ENCODE measurements around the gene GPR35. TPM values are rescaled to one million over a fixed set of nuclear protein-coding genes. Genes with fewer than 3 reads are reported as not detected.

GPR35 gene, protein sequence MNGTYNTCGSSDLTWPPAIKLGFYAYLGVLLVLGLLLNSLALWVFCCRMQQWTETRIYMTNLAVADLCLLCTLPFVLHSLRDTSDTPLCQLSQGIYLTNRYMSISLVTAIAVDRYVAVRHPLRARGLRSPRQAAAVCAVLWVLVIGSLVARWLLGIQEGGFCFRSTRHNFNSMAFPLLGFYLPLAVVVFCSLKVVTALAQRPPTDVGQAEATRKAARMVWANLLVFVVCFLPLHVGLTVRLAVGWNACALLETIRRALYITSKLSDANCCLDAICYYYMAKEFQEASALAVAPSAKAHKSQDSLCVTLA
- total RNA-seq, result 0.13 TPM in 2 replicates

DNA sequence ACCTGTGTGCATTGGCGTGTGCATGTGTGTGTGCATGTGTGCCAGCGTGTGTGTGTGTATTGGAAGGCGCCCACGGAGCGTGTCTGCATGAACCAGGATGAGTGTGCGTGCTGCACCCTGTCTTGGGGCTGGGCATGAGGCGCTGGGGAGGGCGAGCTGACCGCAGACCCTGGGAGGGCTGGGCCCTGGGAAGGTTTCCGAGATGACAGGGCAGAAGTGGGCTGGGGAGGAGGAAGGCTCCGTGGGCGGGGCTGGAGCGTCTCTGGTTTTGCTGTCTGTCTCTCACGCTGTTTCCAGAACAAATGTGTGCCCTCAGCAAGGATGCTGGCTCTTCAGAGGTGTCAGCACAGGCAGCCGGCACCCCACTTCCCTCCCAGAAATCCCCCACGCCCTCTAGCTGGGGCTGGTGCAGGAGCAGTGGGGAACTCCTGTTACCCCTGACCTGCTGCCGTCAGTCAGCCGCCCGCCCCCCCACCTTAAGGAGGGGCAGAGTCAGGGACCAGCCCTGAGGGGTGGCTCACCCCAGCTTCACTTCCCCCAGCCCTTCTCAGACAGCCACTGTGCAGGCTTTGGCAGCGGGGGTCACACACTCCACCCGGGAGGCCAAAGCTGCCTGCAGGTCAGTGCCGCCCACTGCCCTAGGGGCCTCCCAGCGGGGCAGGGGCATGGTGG lies at the start of gene GPR35:
Gene GPR35, plus strand, starts transcription at position 531 of the 672 bp plus-strand sequence. CDS start 4,473 bp downstream, outside the sequence.
- no peak for DNase-seq (ENCODE audit: low read depth in 2 of 2)

DNA sequence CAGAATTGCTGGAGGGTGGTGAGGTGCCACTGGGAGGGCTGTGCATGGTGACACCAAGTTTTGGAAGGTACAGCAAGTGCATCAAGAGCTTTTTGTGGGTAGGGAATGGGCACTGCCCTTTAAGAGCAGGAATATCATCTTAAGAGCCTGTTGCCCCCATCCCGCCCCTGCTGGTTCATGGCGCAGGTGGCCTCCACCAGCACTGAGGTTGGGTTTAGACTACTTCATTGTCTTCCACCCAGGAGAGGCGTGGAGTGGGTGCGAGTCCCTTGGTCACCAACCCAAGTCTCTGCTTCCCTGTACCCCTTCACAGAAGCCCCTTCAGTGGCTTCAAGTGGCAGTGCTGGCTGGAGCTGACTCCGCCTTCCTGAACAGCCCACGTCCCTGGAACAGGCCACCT lies 49.2 kb upstream of the GPR35 start:
- DNase-seq (ENCODE audit: low read depth in 2 of 2), result no peak

DNA sequence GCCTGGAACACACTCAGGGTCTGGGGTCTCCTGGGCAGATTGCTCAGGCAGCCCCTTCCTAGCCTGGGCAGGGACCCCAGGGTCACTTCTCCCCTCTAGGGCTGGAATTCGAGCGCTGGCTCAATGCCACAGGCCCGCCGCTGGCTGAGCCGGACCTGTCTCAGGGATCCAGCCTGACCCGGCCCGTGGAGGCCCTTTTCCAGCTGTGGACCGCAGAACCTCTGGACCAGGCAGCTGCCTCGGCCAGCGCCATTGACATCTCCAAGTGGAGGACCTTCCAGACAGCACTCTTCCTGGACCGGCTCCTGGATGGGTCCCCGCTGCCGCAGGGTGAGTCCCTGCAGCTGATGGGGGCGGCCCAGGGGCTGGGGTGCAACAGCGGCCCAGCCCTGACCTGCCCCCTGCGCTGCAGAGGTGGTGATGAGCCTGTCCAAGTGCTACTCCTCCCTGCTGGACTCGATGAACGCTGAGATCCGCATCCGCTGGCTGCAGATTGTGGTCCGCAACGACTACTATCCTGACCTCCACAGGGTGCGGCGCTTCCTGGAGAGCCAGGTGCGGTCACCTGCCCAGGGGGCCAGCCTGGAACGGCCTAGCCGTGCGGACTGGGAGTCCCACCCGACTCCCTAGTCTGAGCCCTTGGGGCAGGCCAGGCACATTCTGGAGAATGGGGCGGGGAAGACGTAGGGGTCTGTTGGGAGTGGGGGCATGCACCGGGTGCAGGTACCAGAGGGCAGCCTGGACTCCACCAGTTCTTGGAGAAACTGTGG lies 48.7 kb upstream of the GPR35 start:
- DNase-seq (ENCODE audit: low read depth in 2 of 2), result no peak

DNA sequence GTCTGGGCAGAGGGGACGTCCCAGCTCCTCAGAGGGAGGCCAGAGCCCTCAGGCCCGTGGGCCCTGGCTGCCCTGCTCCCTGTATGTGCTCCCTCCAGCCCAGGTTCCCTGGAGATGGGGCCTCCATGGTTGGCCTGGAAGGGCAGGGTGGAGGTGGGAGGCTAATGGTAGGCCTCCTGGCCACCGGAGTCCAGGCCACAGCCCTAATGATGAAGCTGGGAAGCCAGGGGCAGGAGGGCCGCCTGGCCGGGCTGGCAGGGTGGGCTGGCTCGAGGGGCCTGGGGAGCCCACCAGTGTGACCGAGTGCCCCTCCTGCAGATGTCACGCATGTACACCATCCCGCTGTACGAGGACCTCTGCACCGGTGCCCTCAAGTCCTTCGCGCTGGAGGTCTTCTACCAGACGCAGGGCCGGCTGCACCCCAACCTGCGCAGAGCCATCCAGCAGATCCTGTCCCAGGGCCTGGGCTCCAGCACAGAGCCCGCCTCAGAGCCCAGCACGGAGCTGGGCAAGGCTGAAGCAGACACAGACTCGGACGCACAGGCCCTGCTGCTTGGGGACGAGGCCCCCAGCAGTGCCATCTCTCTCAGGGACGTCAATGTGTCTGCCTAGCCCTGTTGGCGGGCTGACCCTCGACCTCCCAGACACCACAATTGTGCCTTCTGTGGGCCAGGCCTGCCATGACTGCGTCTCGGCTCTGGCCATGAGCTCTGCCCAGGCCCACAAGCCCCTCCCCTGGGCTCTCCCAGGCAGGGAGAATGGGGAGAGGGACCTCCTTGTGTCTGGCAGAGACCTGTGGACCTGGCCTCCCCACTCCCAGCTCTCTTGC lies 47.8 kb upstream of the GPR35 start:
- DNase-seq (ENCODE audit: low read depth in 2 of 2), result no peak

DNA sequence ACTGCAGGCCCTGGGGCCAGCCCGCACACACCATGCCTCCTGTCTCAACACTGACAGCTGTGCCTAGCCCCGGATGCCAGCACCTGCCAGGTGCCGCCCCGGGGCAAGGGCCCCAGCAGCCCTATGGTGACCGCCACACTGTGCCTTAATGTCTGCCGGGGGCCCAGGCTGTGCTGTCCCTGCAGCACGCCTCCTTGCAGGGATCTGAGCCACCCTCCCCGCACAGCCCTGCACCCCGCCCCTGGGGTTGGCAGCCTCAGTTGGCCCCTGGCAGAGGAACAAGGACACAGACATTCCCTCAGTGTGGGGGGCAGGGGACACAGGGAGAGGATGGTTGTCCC lies 47.2 kb upstream of the GPR35 start:
- DNase-seq (ENCODE audit: low read depth in 2 of 2), result no peak

DNA sequence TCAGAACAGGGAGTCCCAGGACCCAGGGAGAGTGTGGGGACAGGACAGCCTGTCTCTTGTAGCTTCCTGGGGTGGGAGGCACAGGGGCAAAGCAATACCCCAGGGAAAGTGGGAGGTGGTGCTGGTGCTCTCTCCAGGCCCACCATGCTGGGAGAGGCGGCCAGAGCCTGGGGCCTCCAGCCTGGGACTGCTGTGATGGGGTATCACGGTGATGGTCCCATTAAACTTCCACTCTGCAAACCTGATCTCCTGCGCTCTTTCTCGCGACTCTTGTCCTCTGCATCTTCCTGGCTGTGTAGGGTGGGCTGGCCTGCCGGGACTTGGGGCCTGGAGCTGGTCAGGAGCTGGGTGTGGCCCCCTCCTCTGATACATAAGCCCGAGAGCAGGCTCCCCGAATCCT lies 46.8 kb upstream of the GPR35 start:
- no peak for DNase-seq (ENCODE audit: low read depth in 2 of 2)

DNA sequence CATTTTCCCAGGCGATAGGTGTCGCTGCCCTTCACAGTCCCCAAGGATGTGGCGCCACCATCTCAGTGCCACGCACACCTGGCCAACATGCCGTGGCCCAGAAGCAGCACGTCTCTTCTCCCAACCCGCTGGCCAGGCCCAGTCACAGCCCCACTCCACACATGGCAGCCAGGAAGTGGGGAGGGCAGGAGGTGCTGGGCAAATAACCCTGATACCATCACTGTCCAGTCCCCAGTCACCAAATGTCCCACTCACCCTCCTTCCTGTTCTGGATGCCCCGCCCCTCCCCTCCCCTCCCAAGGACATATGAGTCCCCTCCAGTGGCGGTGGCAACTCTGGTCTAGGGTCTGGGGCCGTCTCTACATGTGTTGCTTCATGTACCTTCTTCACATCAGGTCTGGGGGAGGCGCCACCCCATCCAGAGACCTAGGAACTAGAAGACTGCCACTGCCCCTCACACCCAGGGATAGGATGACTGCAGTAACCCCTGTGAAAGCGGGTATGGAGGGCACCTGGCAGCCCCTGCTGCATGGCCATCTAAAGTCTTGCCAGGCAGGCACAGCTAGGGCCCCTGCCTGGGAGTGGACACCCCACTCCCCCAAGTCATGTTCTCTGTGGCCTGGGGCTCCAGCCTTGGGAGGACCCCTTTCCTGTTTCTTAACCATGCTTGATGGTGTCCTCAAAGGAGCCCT lies 46.1 kb upstream of the GPR35 start:
- DNase-seq (ENCODE audit: low read depth in 2 of 2), result no peak

DNA sequence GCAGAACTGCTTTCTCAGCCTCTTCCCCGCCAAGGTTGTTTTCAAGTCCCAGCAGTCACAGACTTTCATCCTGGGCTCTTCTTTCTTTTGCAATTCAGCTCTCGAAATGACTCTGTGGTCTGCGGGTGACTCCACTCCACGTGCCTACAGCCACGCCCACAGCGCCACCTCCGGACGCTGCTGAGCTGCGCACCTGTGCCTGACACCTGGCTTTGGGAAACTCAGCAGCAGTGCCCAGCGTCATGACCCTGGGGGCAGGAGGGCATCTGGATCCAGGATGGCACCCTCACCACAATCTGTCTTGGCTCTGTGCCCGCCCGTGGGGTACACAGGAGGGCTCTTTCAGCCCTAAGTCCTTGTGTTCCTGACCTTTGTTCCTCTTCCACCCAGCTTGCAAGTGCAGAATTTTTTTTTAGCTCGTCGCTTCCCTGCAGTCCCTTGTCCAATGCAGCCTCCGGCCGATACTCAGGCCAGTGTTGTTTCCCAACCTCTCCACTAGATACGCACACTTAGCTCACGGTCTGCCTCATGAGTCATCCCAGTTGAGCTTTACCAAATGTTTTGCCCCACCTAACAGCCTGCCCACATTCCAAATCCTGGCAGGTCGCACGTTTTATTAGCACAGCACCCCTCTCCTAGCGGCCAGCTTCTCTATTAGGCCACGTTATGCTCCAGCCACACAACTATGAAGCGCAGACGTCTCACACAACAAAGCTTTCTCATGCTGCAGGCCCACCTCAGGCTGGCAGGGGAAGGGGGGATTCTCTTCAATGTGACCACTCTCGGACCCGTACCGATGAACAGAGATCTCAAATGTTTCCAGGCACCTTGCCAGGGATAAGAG lies 45.3 kb upstream of the GPR35 start:
- DNase-seq (ENCODE audit: low read depth in 2 of 2), result no peak

DNA sequence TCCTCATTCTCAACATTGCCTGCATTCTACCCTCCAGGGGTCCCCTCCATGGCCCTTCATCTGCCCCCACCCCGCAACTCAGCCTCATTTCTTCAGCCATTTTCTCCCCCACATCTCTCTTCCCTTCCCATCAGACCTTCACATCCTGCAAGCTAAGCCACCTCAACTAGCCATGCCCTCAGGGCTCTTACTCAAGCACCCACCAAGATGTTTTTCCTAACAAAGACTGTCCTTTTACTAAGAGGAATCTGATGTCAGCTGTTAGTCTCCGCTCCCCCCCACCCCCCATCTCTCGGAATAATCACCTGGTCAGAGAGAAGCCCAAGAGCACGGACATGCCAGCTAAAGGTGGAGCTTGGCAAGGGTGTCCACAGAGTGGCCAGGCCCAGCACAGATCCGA lies 43.5 kb upstream of the GPR35 start:
- no peak for DNase-seq (ENCODE audit: low read depth in 2 of 2)

DNA sequence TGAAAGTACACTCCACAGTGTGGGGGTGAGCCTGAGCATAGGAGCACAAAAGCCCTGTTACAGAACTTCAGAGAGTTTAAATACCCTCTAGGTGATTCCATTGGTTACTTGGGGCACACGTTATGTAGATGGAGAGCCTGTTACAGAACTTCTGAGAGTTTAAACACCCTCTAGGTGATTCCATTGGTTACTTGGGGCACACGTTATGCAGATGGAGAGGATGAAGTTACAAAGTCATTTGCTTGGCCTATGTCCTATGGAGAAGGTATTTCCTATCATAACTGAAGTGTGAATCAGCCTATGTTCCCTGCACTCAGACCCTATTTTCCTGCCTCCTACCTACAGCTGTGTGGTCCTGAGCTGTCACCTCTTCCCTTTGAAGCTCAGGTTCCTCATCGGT lies 42.5 kb upstream of the GPR35 start:
- DNase-seq (ENCODE audit: low read depth in 2 of 2), result peak in 1 of 2 donors; percentile 14

DNA sequence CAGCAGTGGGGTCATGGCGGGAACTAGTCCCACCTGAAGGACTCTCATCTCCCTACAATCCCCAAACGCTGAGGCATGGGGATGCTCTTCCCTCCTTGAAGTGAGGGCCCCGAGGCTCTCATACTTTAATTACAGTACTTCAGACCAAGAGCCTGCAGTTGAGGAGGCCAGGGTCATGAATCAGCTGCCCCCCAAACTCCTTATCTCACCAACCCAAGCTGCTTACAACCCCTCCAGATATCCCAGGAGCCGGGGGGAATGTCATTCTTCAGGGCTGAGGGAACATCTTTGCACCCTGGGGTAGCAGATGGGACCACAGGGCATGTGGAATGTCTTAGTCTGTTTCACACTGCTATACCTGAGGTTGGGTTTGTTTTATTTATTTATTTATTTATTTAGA lies 41.5 kb upstream of the GPR35 start:
- no peak for DNase-seq (ENCODE audit: low read depth in 2 of 2)

DNA sequence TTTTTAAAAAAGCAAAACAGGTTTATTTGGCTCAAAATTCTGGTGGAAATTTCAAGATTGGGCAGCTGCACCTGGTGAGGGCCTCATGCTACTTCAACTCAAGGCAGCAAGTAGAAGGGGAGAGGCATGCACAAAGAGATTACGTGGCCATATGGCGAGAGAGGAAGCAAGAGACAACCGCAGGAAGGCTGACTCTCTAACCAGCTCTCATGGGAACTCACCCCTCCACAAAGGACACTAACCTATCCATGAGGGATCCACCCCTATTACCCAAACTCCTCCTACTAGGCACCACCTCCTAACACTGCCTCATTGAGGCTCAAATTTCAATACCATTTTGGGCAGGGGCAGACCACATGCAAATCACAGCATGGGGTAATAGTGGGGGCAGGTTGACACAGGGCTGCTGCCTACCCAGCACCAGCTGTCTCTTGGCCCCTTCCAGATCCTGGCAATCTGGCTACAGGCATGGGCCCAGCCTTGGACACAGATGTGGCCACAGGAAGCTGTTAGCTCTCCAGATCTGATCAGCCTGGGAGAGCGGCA lies 40.7 kb upstream of the GPR35 start:
- DNase-seq (ENCODE audit: low read depth in 2 of 2), result peak; percentile 56 to 81

DNA sequence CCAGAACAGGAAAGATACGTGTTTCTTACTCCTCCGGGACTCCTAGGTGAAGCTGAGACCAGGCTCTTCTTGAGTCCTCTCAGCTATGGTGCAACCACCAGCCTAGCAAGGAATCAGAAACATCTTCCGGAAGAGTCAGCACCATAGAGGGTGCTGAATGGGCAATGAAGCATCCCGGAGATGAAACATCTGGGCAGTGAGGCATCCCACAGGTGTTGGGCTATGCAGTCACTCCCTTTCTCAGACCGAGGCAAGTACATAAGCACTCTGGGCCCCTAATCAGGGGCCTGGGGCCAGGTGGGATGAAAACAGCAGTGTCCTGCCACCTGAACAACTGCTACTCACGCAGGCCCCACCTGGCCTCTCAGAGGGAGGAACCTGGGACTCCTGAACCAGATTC lies 40.2 kb upstream of the GPR35 start:
- DNase-seq (ENCODE audit: low read depth in 2 of 2), result no peak

DNA sequence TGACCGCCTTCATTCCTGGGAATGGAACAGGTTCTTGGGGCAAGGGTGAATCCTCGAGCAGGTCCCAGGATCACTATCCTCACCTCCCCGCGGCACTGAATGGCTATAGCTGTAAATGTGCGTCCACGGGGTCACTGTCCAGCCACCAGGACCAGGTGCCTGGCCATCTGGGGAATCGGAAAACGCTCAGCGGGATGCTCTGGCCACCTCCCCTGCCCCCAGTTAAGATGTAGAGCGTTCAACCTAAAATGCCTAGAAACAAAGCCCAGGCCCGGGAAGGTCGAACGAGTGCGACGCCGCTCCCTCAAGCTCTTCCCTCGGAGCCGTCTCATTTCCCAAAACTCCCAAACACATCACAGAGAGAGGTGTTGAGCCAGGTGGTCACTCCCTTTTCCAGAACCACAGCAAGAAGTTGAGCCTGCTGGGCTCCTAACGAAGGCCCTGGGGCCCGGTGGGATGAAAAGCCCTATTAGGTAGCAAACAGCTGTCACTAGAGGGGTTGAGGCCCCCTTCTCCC lies 39.5 kb upstream of the GPR35 start:
- DNase-seq (ENCODE audit: low read depth in 2 of 2), result no peak

DNA sequence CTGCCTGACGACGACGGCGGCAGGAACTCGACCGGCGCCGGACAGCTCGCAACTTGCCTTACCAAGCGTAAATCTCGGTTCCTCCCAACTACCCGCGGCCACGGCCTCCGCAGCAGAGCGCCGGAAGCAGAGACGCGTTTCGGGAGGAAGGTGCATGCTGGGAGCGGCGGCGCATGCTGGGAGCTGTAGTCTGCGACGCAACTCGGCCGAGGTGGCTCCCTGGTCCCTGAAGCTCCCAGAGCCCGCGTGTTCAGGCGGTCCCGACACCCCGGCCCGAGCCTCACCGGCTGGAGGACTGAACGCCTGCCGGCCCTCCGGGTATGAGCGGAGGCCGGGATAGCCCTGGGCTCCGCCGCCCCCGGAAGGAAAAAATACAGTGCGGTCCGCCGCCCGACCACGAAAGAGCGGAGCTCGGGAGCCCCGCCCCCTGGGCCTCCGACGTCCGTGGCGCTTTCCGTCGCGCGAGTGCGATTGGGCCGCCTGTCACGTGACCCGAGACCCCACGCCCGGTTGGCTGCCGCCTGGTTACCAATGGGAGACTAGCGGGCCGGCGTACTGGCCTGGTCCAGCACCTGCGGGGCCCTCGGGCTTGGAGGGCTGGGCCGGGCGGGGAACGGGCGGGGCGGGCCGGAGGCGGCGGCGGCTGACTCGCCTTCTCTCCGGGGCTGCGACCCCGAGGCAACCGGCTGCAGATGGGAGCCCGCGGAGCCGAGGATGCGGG lies 38.9 kb upstream of the GPR35 start, which contains the start of gene CAPN10:
Gene CAPN10, plus strand, starts transcription at position 537 of the 721 bp plus-strand sequence. Its CDS starts 178 bp downstream, at position 715.
- peak; percentile 86 to 97 for DNase-seq (ENCODE audit: low read depth in 2 of 2)

DNA sequence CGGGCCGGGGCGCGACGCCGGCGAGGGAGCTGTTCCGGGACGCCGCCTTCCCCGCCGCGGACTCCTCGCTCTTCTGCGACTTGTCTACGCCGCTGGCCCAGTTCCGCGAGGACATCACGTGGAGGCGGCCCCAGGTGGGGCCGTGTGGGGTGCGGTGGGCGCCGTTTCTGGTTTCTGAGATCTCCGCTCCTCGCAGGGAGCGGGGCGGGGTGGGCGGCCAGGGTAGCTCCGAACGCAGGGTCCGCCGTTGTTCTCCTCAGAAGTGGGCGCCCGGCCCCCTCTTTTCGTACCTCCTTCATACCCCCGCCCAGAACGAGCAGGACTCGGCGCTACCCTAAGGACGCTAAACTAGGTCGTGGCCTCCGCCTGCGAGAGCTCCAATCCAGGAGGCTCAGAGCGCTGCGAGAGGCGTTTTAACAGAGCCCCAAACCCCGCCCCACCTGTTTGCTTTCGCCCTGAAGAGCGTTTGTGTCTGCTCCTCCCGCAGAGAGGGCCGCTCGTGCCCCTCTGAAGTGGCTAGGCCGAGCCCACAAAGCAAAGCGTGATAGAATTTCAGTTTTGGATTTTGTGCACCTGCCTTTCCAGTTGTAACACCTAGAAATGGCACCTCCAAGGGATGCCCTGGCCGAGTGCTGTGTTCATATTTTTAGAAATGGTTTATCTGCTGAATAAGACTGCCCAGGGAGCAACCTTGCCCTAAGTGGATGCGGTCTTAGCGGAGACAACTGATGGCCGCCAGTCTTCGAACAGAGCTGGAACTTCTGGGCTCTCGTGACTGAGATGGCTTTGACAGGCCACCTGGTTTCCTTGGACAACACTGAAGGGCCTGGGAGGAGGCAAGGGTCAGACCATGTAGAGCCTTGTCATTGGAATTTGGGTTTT lies 38.1 kb upstream of the GPR35 start:
- DNase-seq (ENCODE audit: low read depth in 2 of 2), result peak in 1 of 2 donors; percentile 42

DNA sequence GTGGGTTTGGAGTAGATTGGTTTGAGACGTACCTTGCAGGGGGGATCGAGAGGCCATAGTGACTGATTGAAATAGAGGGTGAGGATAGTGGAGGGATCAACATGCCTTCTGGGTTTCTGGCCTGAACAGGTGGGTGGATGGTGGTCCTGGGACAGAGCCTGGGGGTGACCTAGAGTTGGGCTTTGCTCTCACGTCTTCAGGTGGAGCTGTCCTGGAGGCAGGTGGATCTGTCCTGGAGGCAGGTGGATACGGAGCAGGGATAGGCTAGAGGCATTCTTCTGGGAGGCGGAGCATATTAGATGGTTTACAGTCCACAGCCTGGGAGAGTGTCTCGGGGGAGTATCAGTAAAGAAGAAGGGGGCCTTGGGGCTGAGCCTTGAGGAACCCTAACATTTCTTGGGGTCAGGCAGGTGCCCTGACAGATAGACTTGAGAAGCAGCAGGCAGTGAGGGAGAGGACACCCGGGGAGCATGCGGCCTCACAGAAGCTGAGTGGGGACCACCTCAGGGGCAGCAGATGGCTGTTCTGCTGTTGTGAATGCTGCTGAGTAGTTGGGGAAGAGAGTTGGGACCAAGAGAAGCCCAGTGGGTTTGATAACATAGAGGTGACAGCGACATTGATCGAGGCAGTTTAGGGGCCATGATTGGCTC lies 37.1 kb upstream of the GPR35 start:
- no peak for DNase-seq (ENCODE audit: low read depth in 2 of 2)
